GM18505 (cell line): Measurements from ENCODE around the gene ARHGEF16.

Experiments
- ATAC-seq: cut with Tn5 transposase; IDR thresholded peaks from one replicate; pipeline ENCODE4 v1.9.1; 2021; ENCODE audit not compliant: unreplicated experiment
- POLR2A ChIP-seq: IDR thresholded peaks from 4 replicates; pipeline ENCODE4 v1.6.1; 2011; ENCODE audit warnings: borderline replicate concordance; ENCODE audit not compliant: insufficient read depth, insufficient read length; ENCODE audit errors: extremely low read depth

The ARHGEF16 gene

GRCh38 chr1:3450202-3450863 is 4.1 kb upstream of the ARHGEF16 start:
- no peak for ATAC-seq
- no peak for TF ChIP-seq POLR2A

GRCh38 chr1:3450983-3451382 is 3.5 kb upstream of the ARHGEF16 start:
- no peak for ATAC-seq
- no peak for TF ChIP-seq POLR2A

- ATAC-seq: no peak
- TF ChIP-seq POLR2A: no peak
Measured at GRCh38 chr1:3451994-3452865, 2.2 kb upstream of the ARHGEF16 start.

GRCh38 chr1:3452866-3453175 is 1.6 kb upstream of the ARHGEF16 start:
- ATAC-seq: no peak
- no peak for TF ChIP-seq POLR2A

- ATAC-seq: no peak
Measured at GRCh38 chr1:3453203-3453761, 1.2 kb upstream of the ARHGEF16 start.

GRCh38 chr1:3454811-3455618 is 550 bp downstream of the ARHGEF16 start:
- no peak for TF ChIP-seq POLR2A
- no peak for ATAC-seq

More at GRCh38 chr1:3453203-3453761, 1.2 kb upstream of the ARHGEF16 start:
- no peak for TF ChIP-seq POLR2A

GRCh38 chr1:3455670-3456448 is 1.4 kb downstream of the ARHGEF16 start:
- no peak for ATAC-seq
- no peak for TF ChIP-seq POLR2A

- ATAC-seq: no peak
- TF ChIP-seq POLR2A: no peak
Measured at GRCh38 chr1:3456449-3456963, 2.0 kb downstream of the ARHGEF16 start.

GRCh38 chr1:3456964-3457909 is 2.8 kb downstream of the ARHGEF16 start:
- no peak for TF ChIP-seq POLR2A
- ATAC-seq: no peak

GRCh38 chr1:3457910-3458883 is 3.7 kb downstream of the ARHGEF16 start:
- no peak for ATAC-seq
- no peak for TF ChIP-seq POLR2A
